Islet precursor cell (in vitro differentiated cells): ENCODE data around the gene PSMD7.
A peak's percentile ranks its signal among the peaks of the same experiment; 100 is the strongest.

Experiments used
- DNase-seq: peaks from one replicate; pipeline ENCODE4 v3.0.0-alpha.2; 2018

Gene PSMD7

DNA sequence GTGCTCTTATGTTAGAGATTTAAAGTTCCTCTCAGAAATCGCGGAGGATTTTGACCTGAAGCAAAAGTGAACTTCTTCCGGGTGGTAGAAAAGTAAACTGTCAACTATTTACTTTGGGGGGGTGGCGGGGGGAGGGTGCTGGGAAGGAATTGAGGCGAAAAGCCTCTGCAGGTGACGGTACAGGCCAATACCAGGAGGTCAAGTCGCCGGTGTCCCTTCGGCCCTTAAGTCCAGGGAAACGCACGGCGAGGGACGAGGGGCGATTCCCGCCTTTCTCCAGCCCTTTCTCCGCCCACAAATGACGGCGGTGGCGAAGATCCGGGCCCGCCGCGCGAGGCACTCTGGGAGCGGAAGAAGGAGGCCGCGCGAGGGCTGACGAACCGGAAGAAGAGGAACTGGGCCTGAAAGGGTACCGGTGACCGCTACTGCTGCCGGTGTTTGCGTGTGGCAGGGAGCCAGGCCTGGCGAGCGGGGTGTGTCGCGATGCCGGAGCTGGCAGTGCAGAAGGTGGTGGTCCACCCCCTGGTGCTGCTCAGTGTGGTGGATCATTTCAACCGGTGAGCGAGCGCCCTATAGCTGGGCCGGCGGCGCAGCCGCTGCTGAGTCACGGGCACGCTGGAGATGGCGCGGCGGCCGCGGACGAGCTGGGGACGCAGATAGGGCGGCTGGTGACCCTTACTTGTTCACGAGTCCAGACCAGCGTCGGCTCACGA, at the start of gene PSMD7:
TSS of gene PSMD7 (plus strand) at position 383 of the 713 bp plus-strand sequence. CDS start at position 484, 101 bp downstream.
- DNase-seq, result peak; percentile 94

DNA sequence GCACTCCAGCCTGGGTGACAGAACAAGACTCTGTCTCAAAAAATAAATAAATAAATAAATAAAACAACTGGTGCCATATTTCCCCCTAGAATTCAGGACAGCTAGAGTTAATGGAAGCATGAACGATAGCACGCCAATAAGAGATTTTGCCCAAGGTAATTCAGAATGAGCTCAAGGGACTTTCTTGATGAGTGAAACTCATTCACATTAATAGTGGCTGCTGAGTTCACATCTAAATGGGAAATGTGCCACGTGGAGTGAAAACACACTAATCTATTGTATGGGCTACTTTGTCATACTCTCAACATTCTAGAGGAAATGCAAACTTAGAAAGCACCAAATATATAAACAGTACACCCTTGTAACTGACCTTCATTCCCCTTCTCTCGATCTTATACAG, 47.4 kb upstream of the PSMD7 start:
- DNase-seq, result no peak

DNA sequence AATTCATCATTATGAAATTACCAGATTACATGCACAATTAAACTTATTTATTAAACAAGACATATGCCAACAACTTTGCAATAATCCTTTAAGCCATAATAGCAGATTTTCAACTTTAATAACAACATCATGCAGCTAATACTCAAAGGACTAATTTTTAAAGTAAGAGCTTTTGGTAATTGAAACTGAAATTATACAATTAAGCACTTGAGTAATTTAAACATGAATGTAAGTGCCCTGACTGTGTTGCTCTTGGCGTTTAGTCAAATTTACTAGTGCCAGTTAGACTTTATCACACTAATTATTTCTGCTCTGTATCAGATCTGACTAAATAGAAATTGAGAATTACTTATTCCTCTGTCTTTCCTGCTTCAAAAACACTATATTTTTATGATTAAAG, 46.8 kb upstream of the PSMD7 start:
- DNase-seq, result no peak

DNA sequence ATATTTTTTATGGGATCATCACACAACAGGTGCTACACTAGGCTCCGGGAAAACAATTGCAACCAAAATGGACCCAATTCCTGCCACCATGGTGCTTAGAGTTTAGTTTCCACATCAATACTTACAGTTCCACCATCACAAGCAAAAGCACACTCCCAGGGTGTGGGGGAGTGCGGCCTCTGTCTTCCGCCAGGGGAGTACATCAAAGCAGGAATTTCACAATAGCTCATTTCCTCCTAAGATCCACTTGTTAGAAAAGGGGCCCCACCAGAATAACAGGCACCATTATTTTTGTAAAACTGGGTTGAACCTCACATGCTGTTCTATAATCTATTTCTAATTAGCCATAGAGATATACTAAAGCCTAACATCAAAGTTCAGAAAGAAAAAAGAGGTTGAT, 44.3 kb upstream of the PSMD7 start:
- peak; percentile 27 for DNase-seq

DNA sequence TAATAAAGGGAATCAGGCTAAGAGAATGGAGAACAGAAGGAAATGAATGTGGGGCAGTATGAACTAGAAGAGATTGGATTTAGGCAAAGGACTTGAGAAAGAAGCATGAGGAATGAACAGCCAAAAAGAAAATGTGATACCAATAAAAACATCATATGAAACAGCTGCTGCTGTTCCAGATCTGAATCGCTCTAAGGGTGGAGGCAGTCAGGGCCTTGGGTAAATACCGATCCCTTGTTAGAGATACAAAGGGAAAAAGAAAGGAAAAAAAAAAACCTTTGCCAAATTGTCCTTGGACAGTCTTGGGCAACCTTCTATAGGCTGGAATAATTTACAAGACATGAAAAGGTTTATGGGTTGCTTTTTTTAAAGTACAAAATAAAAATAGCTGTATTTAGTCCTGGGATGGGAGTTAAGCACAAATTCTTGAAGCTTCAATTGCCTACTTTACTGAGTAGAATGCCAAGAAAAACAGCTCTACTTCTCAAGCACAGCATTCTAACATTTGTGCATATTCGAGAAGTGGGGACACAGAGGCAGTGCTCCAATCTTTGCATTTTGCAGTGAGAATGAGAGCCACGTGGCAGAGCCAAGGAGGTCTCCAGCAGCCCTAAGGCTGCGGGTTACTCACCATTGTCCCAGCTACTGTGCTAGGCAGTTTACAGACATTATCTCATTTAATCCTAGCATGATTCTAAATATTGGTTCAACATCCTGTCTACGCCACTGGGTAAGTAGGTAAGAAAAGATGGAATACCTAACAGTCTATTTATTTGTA, 43.3 kb upstream of the PSMD7 start:
- peak; percentile 32 for DNase-seq

DNA sequence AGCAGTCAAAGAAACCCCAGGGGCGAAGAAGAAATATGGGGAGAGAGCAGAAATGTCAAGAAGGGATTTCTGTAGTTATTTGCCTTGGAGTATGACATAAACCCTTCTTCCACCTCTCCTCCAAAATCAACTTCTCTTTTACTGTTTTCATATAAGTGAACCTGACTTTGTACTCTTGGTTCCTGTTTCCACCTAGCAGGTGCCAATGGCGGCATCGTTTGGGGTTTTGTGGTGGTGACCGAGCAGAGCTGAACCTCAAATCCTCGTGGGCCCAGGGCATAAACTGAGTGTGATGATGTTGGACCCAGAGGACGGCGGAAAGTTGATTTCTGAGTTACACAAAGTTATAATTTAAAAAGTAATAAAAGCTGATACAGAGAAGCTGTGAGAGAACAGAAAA, 39.6 kb upstream of the PSMD7 start:
- peak; percentile 5 for DNase-seq

DNA sequence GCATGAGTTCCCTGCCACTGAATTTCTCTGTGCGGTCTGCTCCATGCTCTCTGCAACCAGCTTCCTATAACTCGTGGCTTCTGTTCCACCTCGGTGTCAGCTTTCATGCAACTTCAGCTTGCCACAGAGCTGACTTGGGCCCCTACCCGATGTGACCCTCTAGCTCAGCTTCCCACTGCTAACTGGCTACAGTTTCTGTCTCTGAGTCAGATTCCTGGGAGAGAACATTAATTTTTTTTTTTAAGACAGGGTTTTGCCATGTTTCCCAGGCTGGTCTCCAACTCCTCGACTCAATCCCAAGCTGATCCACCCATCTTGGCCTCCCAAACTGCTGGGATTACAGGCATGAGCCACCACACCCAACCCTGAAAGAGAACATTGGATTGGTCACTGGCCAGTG, 35.5 kb upstream of the PSMD7 start:
- peak; percentile 35 for DNase-seq

DNA sequence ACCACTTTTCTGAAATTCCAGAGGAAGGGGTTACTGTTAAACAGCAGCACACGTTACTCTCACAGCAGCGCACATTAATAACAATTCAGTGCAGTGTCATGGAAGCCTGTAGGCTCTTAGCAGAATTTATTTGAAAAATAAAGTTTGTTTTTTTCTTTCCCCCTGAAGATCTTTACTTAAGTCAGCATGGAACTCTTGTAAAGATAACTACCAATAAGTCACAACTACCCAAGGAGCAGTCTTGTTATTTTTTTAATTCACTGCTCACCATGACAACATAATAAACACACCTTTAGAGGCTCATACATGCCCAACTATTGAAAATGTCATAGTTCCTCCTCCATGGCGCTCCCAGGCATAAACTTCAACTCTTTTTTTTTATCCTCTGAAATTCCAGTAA, 31.8 kb upstream of the PSMD7 start:
- DNase-seq, result no peak

DNA sequence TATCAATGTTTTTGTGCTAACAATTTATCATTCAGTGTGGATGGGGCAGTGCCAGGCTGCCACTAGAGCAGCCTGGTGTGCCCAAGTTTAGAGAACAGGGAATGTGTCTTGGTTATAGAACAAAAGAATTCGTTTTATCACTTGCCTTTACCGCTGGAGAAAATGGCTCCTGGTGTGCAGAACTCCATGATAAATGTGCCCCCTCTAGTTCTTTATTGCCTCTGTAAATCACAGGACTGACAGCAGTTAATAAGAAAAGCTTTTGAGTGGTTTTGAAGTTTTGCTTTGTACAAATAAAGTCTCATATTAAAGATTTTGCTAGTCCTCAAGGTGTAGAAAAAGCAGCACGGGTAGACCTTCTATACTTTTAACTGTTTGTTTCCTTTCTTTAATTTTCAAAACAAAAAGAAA, 28.2 kb upstream of the PSMD7 start:
- DNase-seq, result no peak

DNA sequence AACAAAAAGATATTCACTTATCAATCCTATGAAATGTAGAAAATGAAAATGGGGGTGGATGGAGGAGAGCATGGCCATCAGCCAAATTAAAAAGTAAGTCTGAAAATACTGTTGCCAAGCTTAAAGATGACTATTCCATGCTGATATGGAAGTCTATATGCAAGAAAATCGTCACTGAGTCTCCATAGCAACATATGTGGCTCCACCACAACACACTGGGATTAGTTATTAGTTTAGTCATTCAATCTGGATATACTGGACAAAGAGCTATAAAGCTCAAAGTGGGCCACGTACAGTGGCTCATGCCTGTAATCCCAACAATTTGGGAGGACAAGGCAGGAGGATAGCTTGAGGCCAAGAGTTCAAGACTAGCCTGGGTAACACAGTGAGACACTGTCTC, 24.7 kb upstream of the PSMD7 start:
- DNase-seq, result peak; percentile 22

DNA sequence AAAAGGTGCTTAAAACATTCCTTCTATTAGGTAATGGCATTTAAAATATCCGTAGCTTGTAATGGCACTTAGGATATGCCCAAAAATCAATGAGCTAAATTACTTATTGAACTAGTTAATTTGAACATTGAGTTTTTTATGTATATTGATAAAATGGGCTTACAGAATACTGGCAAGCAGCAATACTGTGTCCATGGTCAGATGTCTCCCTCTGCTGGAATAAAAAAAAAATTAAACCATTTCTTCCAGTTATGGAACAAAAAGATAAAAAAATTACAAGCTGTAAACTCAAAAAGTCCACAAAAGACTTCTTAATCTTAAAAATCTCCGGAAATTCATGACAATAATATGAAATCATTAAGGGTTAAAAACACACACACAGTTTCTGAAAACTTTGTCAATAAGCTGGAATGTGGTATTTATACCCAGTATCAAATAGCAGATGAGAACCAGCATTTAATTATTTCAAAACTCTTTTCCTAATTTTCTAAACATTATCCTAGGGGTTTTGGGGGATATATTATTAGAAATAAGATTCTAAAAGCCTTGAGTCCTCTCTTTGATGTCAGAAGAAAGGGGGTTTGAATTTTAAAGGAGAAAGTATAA, 21.5 kb upstream of the PSMD7 start:
- DNase-seq, result no peak

DNA sequence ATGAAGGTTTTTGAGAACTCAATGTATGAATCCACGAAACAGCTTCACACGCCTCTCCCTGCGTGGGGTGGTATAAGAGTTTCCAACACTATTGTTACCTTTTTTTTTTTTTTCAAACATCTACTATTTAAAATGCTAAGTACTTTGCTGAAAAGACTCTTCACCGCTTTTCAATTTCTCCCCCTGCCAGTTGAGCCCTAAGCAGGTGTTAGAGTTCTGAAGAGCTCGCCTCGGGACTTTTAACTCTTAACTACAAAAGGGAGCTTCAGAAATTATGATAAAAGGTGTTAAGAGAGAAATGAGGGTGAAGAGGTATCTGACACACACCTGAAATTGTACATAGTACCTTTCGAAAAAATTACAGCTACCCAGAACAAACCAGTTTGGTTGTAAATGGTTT, 20.9 kb upstream of the PSMD7 start:
- no peak for DNase-seq

DNA sequence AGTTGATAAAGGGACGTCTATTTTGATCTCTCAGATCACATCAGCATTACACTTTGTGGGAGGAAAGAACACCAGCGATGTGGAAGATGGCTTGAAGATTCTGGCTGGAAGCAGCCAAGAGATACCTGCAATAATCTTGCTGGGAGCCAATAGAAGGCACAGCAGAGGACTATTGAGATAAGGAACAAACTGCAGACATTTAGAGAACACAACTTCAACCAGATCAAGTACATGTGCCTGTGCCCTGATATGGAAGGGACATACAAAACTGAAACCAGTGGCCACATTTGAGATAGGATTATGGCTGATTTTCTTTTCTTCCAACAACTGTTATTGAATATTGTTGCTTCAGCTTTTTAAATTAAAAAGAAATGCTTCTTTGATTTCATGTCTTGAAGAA, 18.6 kb upstream of the PSMD7 start:
- peak; percentile 2 for DNase-seq

DNA sequence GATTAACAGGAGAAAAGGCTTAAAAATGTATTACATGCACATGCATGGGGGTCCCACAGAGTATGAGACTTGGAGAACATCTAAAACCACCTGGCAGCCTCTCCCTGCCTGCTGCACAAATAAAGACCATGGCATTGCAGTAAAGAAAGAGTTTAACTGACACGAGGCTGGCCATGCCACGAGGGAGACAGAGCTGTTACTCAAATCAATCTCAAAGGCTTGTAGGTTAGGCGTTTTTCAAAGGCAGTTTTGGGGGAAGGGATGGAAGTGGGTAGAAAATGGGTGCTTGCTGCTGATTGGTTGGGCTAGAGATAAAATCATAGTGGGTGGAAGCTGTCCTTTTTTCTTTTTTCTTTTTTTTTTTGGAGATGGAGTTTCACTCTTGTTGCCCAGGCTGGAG, 17.3 kb upstream of the PSMD7 start:
- peak; percentile 20 for DNase-seq

DNA sequence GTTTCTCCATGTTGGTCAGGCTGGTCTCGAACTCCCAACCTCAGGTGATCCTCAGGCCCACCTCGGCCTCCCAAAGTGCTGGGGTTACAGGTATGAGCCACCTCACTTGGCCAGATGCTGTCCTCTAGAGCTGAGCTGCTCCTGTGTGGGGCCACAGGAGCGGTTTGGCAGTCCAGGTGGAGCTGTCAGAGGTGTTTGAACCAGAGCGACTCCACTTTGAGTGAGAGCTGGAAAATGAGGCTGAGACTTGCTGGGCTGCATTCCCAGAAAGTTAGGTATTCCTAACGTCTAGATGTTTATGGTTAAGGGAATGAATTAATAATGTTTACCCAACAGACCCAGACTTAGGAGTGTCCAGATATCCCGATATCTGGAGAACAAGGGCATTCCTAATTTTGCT, 16.8 kb upstream of the PSMD7 start:
- DNase-seq, result peak; percentile 60

DNA sequence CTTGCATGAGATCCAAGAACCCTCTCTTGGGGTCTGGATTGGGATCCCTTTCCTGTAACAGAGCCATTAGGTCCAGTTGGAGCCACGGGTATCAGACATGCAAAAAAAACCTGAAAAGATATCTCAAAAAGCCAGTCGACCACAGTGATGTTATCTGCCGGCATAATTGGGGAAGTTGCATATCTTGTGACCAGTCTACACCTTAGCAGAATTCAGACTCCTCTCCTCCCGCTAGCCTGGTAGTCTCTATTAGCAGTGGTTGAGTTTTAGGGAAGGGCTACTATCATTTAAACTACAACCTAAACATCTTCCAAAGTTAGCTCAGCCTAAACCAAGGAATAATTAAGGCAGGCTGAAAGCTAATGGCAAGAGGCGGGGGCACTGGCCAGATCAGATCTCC, 16.2 kb upstream of the PSMD7 start:
- peak; percentile 49 for DNase-seq

DNA sequence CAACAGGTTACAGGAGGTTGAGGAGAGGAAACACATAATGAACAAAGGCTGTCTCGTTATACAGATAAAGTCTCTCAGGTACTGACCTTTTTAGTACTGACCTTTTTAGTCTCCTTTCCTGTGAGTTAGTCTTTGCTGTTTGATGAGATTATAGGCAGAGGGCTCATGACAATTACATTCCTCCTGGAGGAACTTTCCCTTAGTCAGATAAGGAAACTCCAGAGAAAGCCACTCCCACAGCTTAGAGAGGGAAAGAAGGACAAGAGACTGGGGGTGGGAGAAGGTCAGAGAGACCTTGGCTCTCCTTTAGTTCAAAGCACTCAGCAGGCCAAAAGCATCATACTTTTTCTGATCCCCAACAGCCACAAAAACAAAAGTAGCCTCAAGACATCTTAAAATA, 15.3 kb upstream of the PSMD7 start:
- peak; percentile 52 for DNase-seq

DNA sequence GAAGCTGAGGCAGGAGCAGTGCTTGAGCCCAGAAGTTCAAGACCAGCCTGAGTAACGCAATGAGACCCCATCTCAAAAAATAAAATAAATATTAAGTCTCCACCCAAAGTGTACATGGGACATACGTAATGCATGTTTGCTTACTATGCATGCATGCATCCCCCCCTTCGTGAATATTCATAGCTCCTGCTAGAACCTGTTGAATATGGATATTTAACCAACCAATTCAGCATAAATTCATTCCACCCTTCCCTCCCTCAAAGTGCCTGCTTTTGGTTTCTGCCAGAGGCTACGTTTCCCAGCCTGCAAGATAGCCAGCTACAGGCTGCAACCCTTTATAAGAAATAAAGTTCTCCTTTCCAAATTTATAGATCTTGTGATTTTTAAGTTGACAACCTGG, 12.9 kb upstream of the PSMD7 start:
- DNase-seq, result peak; percentile 4

DNA sequence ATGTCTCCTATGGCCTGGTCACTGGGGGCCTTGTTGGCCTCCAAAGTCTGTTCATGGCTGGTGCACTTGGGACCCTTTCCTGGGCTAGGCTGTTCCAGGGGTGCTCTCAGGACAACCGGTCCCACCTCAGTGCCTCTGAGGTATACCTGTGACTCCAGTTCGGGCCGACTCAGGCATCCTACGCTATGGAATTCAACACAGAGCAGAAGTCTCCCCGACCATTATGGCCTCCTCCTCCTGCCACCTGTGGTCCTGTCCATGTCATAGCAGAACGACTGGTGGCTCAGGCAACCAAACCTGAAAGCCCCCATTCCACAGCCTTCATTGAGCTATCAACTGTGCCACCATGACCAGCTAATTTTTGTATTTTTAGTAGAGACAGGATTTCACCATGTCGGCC, 8.5 kb upstream of the PSMD7 start:
- peak; percentile 32 for DNase-seq

DNA sequence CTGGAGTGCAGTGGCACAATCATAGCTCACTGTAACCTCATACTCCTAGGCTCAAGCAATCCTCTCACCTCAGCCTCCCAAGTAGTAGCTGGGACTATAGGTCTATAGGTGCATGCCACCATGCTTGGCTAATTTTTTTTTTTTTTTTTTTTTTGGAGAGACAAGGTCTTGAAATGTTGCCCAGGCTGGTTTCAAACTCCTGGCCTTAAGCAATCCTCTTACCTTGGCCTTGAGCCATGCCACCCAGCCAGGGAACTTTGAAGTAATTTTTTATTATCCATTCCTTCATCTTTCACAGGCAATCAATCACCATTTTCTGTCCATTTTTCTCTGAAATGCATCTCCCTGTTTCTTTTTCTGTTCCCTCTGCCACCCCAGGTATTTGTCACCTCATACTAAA, 6.3 kb upstream of the PSMD7 start:
- peak; percentile 10 for DNase-seq

DNA sequence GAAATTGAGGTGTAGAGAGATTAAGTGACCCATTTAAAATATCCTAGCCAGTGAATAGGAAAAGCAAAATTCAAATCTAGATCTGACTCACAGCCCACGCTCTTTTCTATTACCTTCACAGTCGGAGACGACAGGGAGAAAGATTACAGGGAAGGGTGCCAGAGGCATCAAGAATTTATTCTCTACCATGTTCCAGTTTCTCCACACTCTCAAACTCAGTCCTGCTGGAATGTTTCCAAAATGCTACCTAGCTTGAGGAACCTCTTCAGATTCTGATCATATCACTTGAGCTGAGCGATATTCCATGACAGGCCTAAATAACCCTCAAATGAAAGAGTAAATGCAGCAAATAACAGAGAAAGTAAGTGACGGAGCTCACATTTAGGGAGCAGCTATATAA, 5.4 kb upstream of the PSMD7 start:
- DNase-seq, result no peak

DNA sequence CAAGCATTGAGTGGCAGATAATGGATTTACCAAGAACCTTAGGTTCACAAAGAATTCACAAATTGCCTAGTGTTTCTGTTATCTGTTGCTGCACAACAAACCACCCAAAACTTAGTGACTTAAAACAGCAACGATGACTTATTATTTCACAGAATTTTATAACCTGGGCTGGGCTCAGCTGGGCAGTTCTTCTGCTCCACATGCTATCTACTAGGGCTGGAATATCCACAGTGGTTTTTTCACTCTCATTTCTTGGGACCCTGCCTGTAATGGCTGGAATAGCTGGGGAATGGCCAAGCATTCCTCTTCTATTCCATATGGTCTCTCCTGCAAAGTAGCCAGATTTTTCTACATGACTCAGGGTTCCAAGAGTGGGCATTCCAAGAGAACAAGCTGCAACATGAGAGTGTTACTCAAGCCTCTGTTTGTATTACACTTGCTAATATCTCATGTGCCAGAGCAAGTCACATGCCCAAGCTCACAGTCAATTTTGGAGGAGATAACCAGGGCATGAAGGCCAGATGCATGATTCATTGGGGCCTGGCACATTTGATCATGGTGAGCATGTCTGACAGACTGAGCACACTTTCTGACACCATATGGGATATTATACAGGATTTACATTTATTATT, 4.9 kb upstream of the PSMD7 start:
- DNase-seq, result peak; percentile 19

DNA sequence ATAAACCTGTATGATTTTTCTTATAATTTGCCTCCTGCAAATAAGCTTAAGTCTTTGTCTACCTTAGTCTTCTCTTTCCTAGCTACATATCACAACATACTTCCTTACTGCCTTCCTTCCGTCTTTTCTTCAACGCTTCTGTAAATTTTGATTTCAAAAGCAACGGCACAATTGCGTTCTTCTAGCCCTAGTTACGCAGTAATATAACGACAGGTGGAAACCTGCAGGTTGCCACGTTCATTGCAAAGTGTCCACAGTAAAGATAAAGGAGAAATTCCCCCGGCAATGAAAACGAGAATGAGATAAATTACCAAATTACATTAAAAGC, 546 bp upstream of the PSMD7 start:
- no peak for DNase-seq

DNA sequence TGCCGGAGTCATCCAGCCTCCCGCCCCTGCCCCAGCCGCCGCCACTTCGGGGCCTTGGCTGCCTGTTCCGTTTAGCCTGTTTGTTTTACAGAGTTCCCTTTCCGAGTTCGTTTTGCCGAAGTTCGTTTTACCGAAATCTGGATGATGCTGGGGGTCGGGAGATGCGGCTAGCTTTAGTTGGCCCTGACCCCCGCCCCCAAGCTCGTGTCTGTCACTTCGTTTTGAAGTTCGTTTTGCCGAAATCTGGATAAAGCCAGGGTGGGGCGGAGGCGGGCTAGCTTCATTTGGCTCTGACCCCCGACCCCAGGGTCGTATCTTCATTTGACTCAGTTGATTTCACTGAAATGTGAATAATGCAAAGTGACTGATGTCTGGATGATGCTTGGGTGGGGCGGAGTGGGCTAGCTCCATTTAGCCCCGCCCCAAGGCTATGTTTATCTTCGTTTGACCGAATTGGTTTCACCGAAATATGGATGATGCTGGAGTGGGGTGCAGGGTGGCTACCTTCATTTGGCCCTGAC, 591 bp downstream of the PSMD7 start:
- no peak for DNase-seq
